PC-3 (cell line): Measurements from ENCODE around the gene NUP50. TPM values are rescaled to one million over a fixed set of nuclear protein-coding genes. Genes with fewer than 3 reads are reported as not detected.

Experiments used
- ATAC-seq: fragments of 200-7000 bp; cut with Tn5 transposase; 2 replicates; pipeline ENCODE4 v1.9.1; 2020; ENCODE audit warnings: mild to moderate bottlenecking, moderate library complexity
- BruUV-seq: library from RNA; stranded (reverse); fragments of 400-500 nt; replicated peaks from 2 replicates; lab custom pipeline; 2021; lab: Mats Ljungman, UMichigan
- CTCF ChIA-PET: fragments of 300-600 bp; sonication (Branson Sonifier 250); formaldehyde crosslinking; loops from one replicate; lab custom pipeline; 2022; ENCODE audit warnings: antibody characterized with exemption; lab: Charles Lee
- POLR2A ChIA-PET: fragments of 300-600 bp; sonication (Branson Sonifier 250); formaldehyde crosslinking; loops from one replicate; lab custom pipeline; 2022; ENCODE audit warnings: antibody characterized with exemption; ENCODE audit not compliant: unreplicated experiment; lab: Charles Lee
- DNase-seq: peaks from one replicate; pipeline ENCODE4 v3.0.0-alpha.2; 2015
- H2AFZ ChIP-seq: fragments of 300-600 bp; sonication (generic); 2 replicates; pipeline ENCODE4 v1.6.0; 2016; ENCODE audit warnings: antibody characterized with exemption, low read length
- H3F3A ChIP-seq: fragments of 300-600 bp; sonication (generic); one replicate; pipeline ENCODE4 v1.6.0; 2017; ENCODE audit warnings: antibody characterized with exemption, low read length, control low read depth, mild to moderate bottlenecking; ENCODE audit not compliant: unreplicated experiment
- H3K27ac ChIP-seq: fragments of 300-600 bp; sonication (generic); 2 replicates; pipeline ENCODE4 v1.5.1; 2016; ENCODE audit warnings: mild to moderate bottlenecking, low read length
- H3K27me3 ChIP-seq: fragments of 300-600 bp; sonication (generic); 2 replicates; pipeline ENCODE4 v1.6.1; 2016; ENCODE audit warnings: low read length, mixed read lengths
- H3K36me3 ChIP-seq: fragments of 300-600 bp; sonication (generic); 2 replicates; pipeline ENCODE4 v1.6.1; 2016; ENCODE audit warnings: low read depth, mixed run types, low read length, mixed read lengths
- H3K4me1 ChIP-seq: fragments of 300-600 bp; sonication (generic); 2 replicates; pipeline ENCODE4 v1.5.1; 2016; ENCODE audit warnings: low read length; ENCODE audit not compliant: insufficient read depth
- H3K4me2 ChIP-seq: fragments of 300-600 bp; sonication (generic); 2 replicates; pipeline ENCODE4 v1.6.0; 2016; ENCODE audit warnings: low read length
- H3K4me3 ChIP-seq: fragments of 300-600 bp; sonication (generic); 2 replicates; pipeline ENCODE4 v1.5.1; 2016; ENCODE audit warnings: mild to moderate bottlenecking, low read length, mixed read lengths
- H3K79me2 ChIP-seq: fragments of 300-600 bp; sonication (generic); 2 replicates; pipeline ENCODE4 v1.6.1; 2017; ENCODE audit warnings: low read length, mixed read lengths
- H3K9ac ChIP-seq: fragments of 300-600 bp; sonication (generic); 2 replicates; pipeline ENCODE4 v1.6.0; 2016; ENCODE audit warnings: mild to moderate bottlenecking, low read length
- H3K9me2 ChIP-seq: fragments of 300-600 bp; sonication (generic); replicated peaks from 2 replicates; pipeline ENCODE4 v1.6.1; 2016; ENCODE audit warnings: mixed run types, low read length, mixed read lengths
- H3K9me3 ChIP-seq: fragments of 300-600 bp; sonication (generic); 2 replicates; pipeline ENCODE4 v1.6.1; 2016; ENCODE audit warnings: low read length, mixed read lengths
- H4K20me1 ChIP-seq: fragments of 300-600 bp; sonication (generic); 2 replicates; pipeline ENCODE4 v1.6.1; 2016; ENCODE audit warnings: low read length, mixed read lengths
- EZH2 ChIP-seq: fragments of 300-600 bp; sonication (generic); IDR thresholded peaks from one replicate; pipeline ENCODE4 v1.6.1; 2017; ENCODE audit warnings: antibody characterized with exemption, mild to moderate bottlenecking, low read length; ENCODE audit not compliant: unreplicated experiment
- EZH2phosphoT487 ChIP-seq: fragments of 300-600 bp; sonication (generic); IDR thresholded peaks from 2 replicates; pipeline ENCODE4 v1.6.1; 2018; ENCODE audit warnings: mild to moderate bottlenecking, antibody characterized with exemption, low read length, borderline replicate concordance
- intact Hi-C: fragments of 100-400 bp; cut with micrococcal nuclease; formaldehyde crosslinking; loops from 2 replicates; pipeline ENCODE4 v1.9.0; 2023
- total RNA-seq: library from RNA; depleted of rRNA; stranded (reverse); fragments of >200 nt; gene quantifications from 2 replicates; pipeline ENCODE4 v1.2.3, GENCODE V29; 2014
- TF ChIP-seq, protein P1 (sequence below): fragments of 300-600 bp; sonication (generic); conservative IDR thresholded peaks from 2 replicates; pipeline ENCODE4 v1.5.1; 2017; ENCODE audit warnings: antibody characterized with exemption, low read depth, mild to moderate bottlenecking, low read length

Gene NUP50
- total RNA-seq, 1 experiment from 2014 or later, result 69.9 TPM

GRCh38 chr22:45204241-45204640 is 40.5 kb downstream of the NUP50 start:
- no TSS peak for BruUV-seq
- DNase-seq, result no peak
- H3K9me2 ChIP-seq, result no peaks in the 10 kb centered on the region
- H2AFZ ChIP-seq, result no peak overlapping the region
- no peaks in the 10 kb centered on the region for H3K27me3 ChIP-seq
- H4K20me1 ChIP-seq, result no peaks in the 10 kb centered on the region
- POLR2A ChIA-PET, result no interaction called here
- no peak overlapping the region for H3K27ac ChIP-seq
- no peak overlapping the region for H3K4me3 ChIP-seq
- H3K79me2 ChIP-seq, result no peaks in the 10 kb centered on the region
- peaks cover 3% of the 10 kb centered on the region for H3F3A ChIP-seq
- H3K4me2 ChIP-seq, result no peak overlapping the region
- ATAC-seq, result no peak
- H3K9me3 ChIP-seq, result no peaks in the 10 kb centered on the region
- H3K4me1 ChIP-seq, result peaks cover 38% of the 10 kb centered on the region
- CTCF ChIA-PET, result no interaction called here
- no peak for TF ChIP-seq EZH2phosphoT487
- no peak for TF ChIP-seq EZH2
- TF ChIP-seq, protein P1, sequence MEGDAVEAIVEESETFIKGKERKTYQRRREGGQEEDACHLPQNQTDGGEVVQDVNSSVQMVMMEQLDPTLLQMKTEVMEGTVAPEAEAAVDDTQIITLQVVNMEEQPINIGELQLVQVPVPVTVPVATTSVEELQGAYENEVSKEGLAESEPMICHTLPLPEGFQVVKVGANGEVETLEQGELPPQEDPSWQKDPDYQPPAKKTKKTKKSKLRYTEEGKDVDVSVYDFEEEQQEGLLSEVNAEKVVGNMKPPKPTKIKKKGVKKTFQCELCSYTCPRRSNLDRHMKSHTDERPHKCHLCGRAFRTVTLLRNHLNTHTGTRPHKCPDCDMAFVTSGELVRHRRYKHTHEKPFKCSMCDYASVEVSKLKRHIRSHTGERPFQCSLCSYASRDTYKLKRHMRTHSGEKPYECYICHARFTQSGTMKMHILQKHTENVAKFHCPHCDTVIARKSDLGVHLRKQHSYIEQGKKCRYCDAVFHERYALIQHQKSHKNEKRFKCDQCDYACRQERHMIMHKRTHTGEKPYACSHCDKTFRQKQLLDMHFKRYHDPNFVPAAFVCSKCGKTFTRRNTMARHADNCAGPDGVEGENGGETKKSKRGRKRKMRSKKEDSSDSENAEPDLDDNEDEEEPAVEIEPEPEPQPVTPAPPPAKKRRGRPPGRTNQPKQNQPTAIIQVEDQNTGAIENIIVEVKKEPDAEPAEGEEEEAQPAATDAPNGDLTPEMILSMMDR, result no peak
- intact Hi-C loops, result loop anchor here (5.0 kb wide), 1 partner anchor 43 kb away; no protein-coding TSS in a partner anchor
- no peaks in the 10 kb centered on the region for H3K36me3 ChIP-seq
- no peak overlapping the region for H3K9ac ChIP-seq

GRCh38 chr22:45204819-45205218 is 41.1 kb downstream of the NUP50 start:
- H2AFZ ChIP-seq, result no peak overlapping the region
- no peaks in the 10 kb centered on the region for H3K9me3 ChIP-seq
- no TSS peak for BruUV-seq
- ChIA-PET CTCF (no interaction called here), POLR2A (no interaction called here)
- H3K36me3 ChIP-seq, result no peaks in the 10 kb centered on the region
- H3K4me2 ChIP-seq, result no peak overlapping the region
- H3K79me2 ChIP-seq, result no peaks in the 10 kb centered on the region
- H3K27me3 ChIP-seq, result no peaks in the 10 kb centered on the region
- H3K9me2 ChIP-seq, result no peaks in the 10 kb centered on the region
- intact Hi-C loops, result loop anchor here (5.0 kb wide), 1 partner anchor 42 kb away; no protein-coding TSS in a partner anchor
- ATAC-seq, result no peak
- H3F3A ChIP-seq, result peaks cover 3% of the 10 kb centered on the region
- DNase-seq, result no peak
- no peak for TF ChIP-seq EZH2
- no peak for TF ChIP-seq EZH2phosphoT487
- TF ChIP-seq, protein P1, result no peak
- no peaks in the 10 kb centered on the region for H4K20me1 ChIP-seq
- H3K27ac ChIP-seq, result no peak overlapping the region
- no peak overlapping the region for H3K9ac ChIP-seq
- peaks cover 43% of the 10 kb centered on the region for H3K4me1 ChIP-seq
- H3K4me3 ChIP-seq, result no peak overlapping the region

GRCh38 chr22:45205276-45205925 is 41.7 kb downstream of the NUP50 start:
- intact Hi-C loops, result no loop called here
- CTCF ChIA-PET, result no interaction called here
- Histone ChIP-seq H3K36me3 (no peaks in the 10 kb centered on the region), H4K20me1 (no peaks in the 10 kb centered on the region), H3K79me2 (no peaks in the 10 kb centered on the region), H3K27ac (no peak overlapping the region), H2AFZ (no peak overlapping the region), H3K9ac (no peak overlapping the region), H3K4me2 (no peak overlapping the region), H3K27me3 (no peaks in the 10 kb centered on the region), H3K9me3 (no peaks in the 10 kb centered on the region), H3K4me1 (peaks cover 41% of the 10 kb centered on the region), H3K4me3 (no peak overlapping the region), H3K9me2 (no peaks in the 10 kb centered on the region), H3F3A (peaks cover 3% of the 10 kb centered on the region)
- DNase-seq (no peak), ATAC-seq (no peak)
- BruUV-seq, result no TSS peak
- no peak for TF ChIP-seq EZH2phosphoT487
- no peak for TF ChIP-seq EZH2
- TF ChIP-seq, protein P1, result no peak
- POLR2A ChIA-PET, result no interaction called here
